Stimulated activated CD4-positive, alpha-beta T cell treated with anti-CD3 and anti-CD28 coated beads, TNF-alpha, amount 100 ng/mL, for 4 hours (primary cell): ENCODE results near the gene PDIA6.
"Not testable (repeated sequence)": the region's sequence is repeated elsewhere in the genome, so short reads cannot be mapped to it uniquely, and the experiment has no call there.

ENCODE experiments used
- DNase-seq, 3 experiments: peaks; one replicate each; pipeline ENCODE4 v3.0.0-alpha.2; 2020; ENCODE audit warnings: low read depth in 3 of 3

The PDIA6 gene

GRCh38 chr2:10810202-10811161 lies 2.1 kb downstream of the PDIA6 start:
- no peak for DNase-seq

GRCh38 chr2:10806543-10806942 lies 6.0 kb downstream of the PDIA6 start:
- DNase-seq: no peak

- DNase-seq: not testable (repeated sequence)
Measured at GRCh38 chr2:10805990-10806389, 6.6 kb downstream of the PDIA6 start.

- DNase-seq: no peak
Measured at GRCh38 chr2:10802657-10803056, 9.9 kb downstream of the PDIA6 start.

- DNase-seq: no peak
Measured at GRCh38 chr2:10800163-10800562, 12.4 kb downstream of the PDIA6 start.

- DNase-seq: no peak
Measured at GRCh38 chr2:10798783-10799182, 13.8 kb downstream of the PDIA6 start.

- no peak for DNase-seq
Measured at GRCh38 chr2:10796703-10797102, 15.9 kb downstream of the PDIA6 start.

GRCh38 chr2:10795508-10796046 lies 17.0 kb downstream of the PDIA6 start:
- no peak for DNase-seq

- no peak for DNase-seq
Measured at GRCh38 chr2:10794876-10795275, 17.7 kb downstream of the PDIA6 start.

GRCh38 chr2:10793816-10794215 lies 18.8 kb downstream of the PDIA6 start:
- no peak for DNase-seq

GRCh38 chr2:10792660-10793400 lies 19.8 kb downstream of the PDIA6 start:
- no peak for DNase-seq

- DNase-seq: no peak
Measured at GRCh38 chr2:10792001-10792634, 20.5 kb downstream of the PDIA6 start.

- no peak for DNase-seq
Measured at GRCh38 chr2:10790228-10790973, 22.2 kb downstream of the PDIA6 start.

- DNase-seq: no peak
Measured at GRCh38 chr2:10788855-10789254, 23.7 kb downstream of the PDIA6 start.

GRCh38 chr2:10787176-10787968 lies 25.2 kb downstream of the PDIA6 start:
- no peak for DNase-seq

- no peak for DNase-seq
Measured at GRCh38 chr2:10786240-10786982, 26.2 kb downstream of the PDIA6 start.

- DNase-seq: no peak
Measured at GRCh38 chr2:10785260-10785659, 27.3 kb downstream of the PDIA6 start.

- no peak for DNase-seq
Measured at GRCh38 chr2:10784719-10785118, 27.9 kb downstream of the PDIA6 start.

- DNase-seq: no peak
Measured at GRCh38 chr2:10783421-10783820, 29.2 kb downstream of the PDIA6 start.

- DNase-seq: no peak
Measured at GRCh38 chr2:10781746-10782145, 30.8 kb downstream of the PDIA6 start.
